ENCODE measurements around the gene ABCB9.
"Not testable (repeated sequence)": the region's sequence is repeated elsewhere in the genome, so short reads cannot be mapped to it uniquely, and the experiment has no call there.

The ABCB9 gene

GRCh38 chr12:122892724-122893123 lies 73.5 kb downstream of the ABCB9 start:
- DNase-seq, result not testable (repeated sequence)

GRCh38 chr12:122891661-122892525 lies 74.4 kb downstream of the ABCB9 start:
- DNase-seq, result peak; percentile 65

- DNase-seq, result no peak
Observed at GRCh38 chr12:122889761-122890520, 76.3 kb downstream of the ABCB9 start.

- DNase-seq, result peak; percentile 55
Observed at GRCh38 chr12:122888232-122888752, 78.0 kb downstream of the ABCB9 start.

GRCh38 chr12:122887819-122888212 lies 78.4 kb downstream of the ABCB9 start:
- no peak for DNase-seq

GRCh38 chr12:122886851-122887818 lies 79.1 kb downstream of the ABCB9 start:
- DNase-seq, result peak; percentile 76

- no peak for DNase-seq
Observed at GRCh38 chr12:122886161-122886560, 80.1 kb downstream of the ABCB9 start.

- DNase-seq, result no peak
Observed at GRCh38 chr12:122884860-122885259, 81.4 kb downstream of the ABCB9 start.

GRCh38 chr12:122884091-122884826 lies 82.0 kb downstream of the ABCB9 start:
- DNase-seq, result no peak

- DNase-seq, result no peak
Observed at GRCh38 chr12:122882908-122883558, 83.2 kb downstream of the ABCB9 start.

- peak; percentile 71 for DNase-seq
Observed at GRCh38 chr12:122880668-122881067, 85.6 kb downstream of the ABCB9 start.

- peak; percentile 52 for DNase-seq
Observed at GRCh38 chr12:122880155-122880667, 86.1 kb downstream of the ABCB9 start.

Data from fibroblast of skin of right biceps (primary cell).